GM18508 (cell line): Measurements from ENCODE around the gene RPL15.

ENCODE experiments used
- ATAC-seq: cut with Tn5 transposase; IDR thresholded peaks from one replicate; pipeline ENCODE4 v1.9.1; 2021; ENCODE audit warnings: moderate number of reproducible peaks; ENCODE audit not compliant: insufficient read depth, unreplicated experiment

The RPL15 gene

GRCh38 chr3:23923786-23924185, 6.9 kb downstream of the RPL15 start:
- ATAC-seq, result no peak

GRCh38 chr3:23926246-23926645, 9.3 kb downstream of the RPL15 start:
- ATAC-seq, result no peak

- no peak for ATAC-seq
These were observed 9.8 kb downstream of the RPL15 start for GRCh38 chr3:23926736-23927135.

DNA sequence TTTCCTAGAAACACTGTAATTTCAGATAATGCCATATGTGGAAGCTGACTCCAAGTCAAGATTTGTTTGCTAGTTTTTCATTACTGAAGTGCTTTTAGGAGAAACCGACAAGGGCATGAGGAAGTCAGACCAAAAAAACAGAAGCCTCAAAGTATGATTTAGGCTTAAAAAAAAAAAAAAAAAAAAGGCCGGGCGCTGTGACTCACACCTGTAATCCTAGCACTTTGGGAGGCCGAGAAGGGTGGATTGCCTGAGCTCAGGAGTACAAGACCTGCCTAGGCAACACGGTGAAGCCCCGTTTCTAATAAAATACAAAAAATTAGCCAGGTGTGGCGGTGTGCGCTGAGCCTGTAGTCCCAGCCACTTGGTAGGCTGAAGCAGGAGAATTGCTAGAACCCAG, 11.6 kb downstream of the RPL15 start:
- ATAC-seq, result no peak

DNA sequence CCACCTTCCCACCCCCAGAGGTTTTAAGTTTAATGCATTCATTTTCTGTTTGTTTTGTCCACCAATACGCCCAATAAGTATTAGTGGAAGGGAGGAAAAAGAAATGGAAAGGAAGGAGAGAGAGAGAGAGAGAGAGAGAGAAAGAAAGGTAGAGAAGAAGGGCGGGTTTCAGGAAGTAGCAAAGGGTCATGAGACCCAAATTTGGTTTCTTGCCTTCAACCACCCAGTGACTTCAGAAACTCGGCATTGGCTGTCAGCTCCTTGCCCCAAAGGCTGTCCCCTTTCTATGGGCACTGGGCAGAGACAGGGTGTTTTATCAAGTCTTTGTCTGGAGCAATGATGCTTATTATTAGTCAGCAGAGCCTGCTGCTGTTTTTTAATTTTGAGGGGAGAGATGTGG, 14.7 kb downstream of the RPL15 start:
- no peak for ATAC-seq

DNA sequence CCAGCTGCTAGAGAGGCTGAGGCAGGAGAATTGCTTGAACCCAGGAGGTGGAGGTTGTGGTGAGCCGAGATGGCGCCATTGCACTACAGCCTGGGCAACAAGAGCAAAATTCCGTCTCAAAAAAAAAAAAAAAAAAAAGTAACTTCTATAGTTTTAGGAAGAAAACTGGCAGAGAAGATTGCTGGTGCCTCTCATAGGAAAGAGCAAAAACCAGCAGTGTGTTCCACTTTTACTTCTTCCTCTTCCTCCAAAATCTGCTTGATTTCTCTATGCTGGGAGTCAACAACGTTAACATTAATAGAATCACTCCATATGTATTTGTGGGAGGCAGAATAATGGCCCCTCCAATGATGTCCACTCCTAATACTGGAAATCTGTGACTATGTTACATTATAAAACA, 15.6 kb downstream of the RPL15 start:
- no peak for ATAC-seq

GRCh38 chr3:23934253-23934652, 17.3 kb downstream of the RPL15 start:
- no peak for ATAC-seq

DNA sequence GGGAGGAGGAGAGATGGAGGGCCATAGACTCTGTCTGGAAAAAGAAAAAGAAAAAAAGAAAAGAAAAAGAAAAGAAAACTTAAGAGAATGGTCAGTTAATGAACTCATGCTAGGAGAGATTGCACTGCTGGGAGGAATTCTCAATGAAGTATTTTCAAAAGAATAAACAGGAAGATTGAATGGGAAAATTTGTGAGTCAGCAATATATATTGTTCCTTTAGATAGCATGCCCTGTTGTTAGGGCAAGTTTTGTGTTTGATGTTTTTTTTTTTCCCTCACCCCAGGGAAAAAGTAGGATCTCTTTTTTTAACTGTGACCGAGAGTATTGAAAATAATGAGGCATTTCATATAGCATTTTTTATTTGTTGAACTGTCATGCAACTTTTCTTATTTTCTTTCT, 20.4 kb downstream of the RPL15 start:
- no peak for ATAC-seq

GRCh38 chr3:23938688-23939087, 21.8 kb downstream of the RPL15 start:
- ATAC-seq, result no peak

DNA sequence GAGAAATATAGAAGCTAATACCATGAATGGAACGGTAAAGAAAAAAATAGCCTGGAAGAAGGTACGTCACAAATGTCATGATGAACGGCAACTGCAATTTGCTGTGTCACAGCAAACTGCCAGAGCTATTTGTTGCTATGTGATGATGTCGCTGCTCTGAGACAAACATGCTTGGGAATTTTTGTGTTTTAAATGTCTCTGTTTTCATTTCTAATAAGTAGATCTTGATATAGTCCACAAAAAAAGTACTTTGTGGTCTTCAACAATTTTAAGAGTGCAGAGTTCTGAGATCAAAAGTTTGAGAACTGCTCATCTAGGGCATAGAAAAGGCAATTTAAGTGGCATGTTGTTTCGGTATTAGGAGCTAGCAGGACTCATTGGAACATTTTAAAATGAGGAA, 23.8 kb downstream of the RPL15 start:
- ATAC-seq, result no peak

DNA sequence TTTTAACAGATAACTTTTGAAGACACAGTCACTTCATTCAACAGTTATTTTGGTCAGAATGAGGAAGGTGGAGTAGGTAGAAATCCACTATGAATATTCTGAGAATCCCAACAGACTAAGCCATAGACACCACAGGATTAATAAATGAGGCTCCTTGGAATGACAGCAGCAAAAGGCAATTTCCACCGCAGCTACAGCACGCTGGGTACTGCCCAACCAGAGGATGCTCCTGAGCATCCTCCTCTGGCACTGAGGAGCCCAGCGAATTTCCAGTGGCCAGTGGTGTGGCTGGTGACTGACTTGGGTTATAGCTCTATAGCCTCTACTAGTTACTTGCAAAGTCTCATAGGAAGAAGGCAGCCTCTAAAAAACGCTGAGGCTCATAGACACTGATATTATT, 24.5 kb downstream of the RPL15 start:
- no peak for ATAC-seq

- ATAC-seq, result no peak
These were observed 25.6 kb downstream of the RPL15 start for GRCh38 chr3:23942546-23942945.

DNA sequence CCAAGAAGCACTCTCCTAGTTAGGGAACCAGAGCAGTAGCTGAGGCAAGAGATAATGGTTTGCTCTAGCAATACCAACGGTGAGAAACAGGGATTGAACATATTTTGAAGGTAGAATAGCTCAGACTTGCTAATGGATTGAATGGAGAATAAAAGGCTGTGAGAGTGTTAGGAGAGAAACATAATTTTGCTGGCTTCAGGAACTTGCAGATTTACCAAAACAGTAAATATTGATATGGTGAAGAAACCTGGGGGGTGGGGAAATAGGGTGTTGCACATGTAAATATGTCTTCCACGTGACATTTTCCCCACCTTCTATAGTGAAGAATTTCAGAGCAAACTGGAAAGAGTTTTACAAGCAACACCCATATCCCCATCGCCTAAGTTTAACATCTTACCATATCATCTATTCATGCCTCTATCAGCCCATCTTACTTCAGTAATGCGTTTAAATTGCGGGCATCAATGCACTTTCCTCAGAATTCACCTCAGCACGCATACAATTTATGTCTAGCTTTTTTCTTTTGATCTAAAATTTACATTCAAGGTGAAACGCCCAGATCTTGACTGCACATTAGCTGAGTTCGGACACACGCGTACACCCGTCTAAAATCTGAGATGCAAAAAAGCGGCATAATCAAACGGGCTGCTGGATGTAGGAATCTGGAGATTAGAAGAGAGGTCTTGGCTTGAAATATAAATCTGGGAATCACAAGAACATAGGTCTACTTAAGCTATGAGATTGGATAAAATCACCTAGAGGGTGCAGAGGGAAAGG, 27.3 kb downstream of the RPL15 start:
- no peak for ATAC-seq

GRCh38 chr3:23944861-23945662, 28.1 kb downstream of the RPL15 start, which contains the start of gene NR1D2:
Gene NR1D2 (plus strand): TSS chr3:23945286. CDS start chr3:23945579, 293 bp downstream.
- ATAC-seq, result peak; percentile 10

DNA sequence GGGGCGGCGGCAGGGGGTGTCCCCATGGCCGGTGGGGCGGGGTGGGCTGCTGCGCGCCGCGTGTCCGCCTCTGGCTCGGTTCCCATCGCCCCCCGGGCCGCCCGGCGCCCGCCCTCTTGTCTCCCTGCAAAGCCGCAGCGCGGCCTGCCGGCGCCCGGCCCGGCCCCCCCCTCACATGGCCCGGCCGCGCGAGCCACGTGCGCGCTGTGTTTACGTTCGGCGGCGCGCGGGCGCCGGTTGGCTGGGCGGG, 28.7 kb downstream of the RPL15 start:
- ATAC-seq, result no peak

- peak; percentile 42 for ATAC-seq
These were observed 29.2 kb downstream of the RPL15 start for GRCh38 chr3:23945913-23946687.

DNA sequence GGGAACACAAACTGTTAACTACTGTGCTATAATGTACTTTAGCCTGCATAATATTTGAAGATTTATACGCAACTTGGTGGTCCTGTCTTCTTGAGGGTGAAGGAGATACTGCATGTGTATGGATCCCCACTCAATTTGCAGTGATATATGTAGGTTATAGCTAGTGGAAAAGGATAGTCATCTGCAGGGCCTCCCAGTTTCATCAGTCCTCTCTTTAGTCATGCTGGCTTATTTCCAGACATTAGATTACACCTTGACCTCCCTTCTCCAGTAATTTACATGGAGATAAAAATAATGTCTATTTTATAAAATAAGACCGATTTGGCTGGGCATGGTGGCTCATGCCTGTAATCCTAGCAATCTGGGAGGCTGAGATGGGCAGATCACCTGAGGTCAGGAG, 31.8 kb downstream of the RPL15 start:
- no peak for ATAC-seq

- ATAC-seq, result peak; percentile 6
These were observed 32.9 kb downstream of the RPL15 start for GRCh38 chr3:23949784-23950183.

GRCh38 chr3:23950293-23950692, 33.4 kb downstream of the RPL15 start:
- ATAC-seq, result peak; percentile 41

- peak; percentile 28 for ATAC-seq
These were observed 35.7 kb downstream of the RPL15 start for GRCh38 chr3:23952646-23953045.

DNA sequence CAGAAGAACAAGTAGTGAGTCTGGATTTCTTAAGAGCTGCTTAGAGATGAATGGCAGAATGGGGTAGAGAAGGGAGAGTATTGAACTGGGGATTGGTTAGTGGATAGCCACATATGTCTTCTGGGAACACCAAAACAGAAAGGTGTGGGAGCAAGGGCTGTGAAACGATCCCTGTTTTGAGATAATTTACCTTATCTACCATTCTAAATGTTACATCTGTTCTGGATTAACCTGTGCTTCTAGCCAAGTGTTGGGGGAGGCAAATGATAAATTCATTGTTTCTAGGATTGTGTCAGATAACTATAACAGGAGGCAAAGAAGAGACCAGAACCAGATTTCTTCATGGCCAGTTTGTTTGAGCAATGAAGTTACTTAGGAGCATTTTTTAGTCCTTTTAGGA, 36.6 kb downstream of the RPL15 start:
- no peak for ATAC-seq
